GM21423 (cell line): ENCODE results near the gene SLC35D1.
A peak's percentile ranks its signal among the peaks of the same experiment; 100 is the strongest.

ENCODE experiments used
- ATAC-seq: cut with Tn5 transposase; IDR thresholded peaks from one replicate; pipeline ENCODE4 v1.9.1; 2021; ENCODE audit warnings: mild to moderate bottlenecking, moderate library complexity; ENCODE audit not compliant: unreplicated experiment

Gene SLC35D1

GRCh38 chr1:67044631-67045270, 9.2 kb downstream of the SLC35D1 start:
- peak; percentile 52 for ATAC-seq

GRCh38 chr1:67043366-67043765, 10.6 kb downstream of the SLC35D1 start:
- no peak for ATAC-seq

GRCh38 chr1:67041841-67042503, 12.0 kb downstream of the SLC35D1 start:
- no peak for ATAC-seq

- ATAC-seq, result no peak
These were observed 13.5 kb downstream of the SLC35D1 start for GRCh38 chr1:67040405-67040804.

GRCh38 chr1:67031859-67032247, 22.1 kb downstream of the SLC35D1 start:
- no peak for ATAC-seq

- no peak for ATAC-seq
These were observed 22.7 kb downstream of the SLC35D1 start for GRCh38 chr1:67031121-67031858.

GRCh38 chr1:67029472-67029871, 24.5 kb downstream of the SLC35D1 start:
- no peak for ATAC-seq

GRCh38 chr1:67020765-67021164, 33.2 kb downstream of the SLC35D1 start:
- ATAC-seq, result no peak

GRCh38 chr1:67020304-67020703, 33.6 kb downstream of the SLC35D1 start:
- no peak for ATAC-seq

- no peak for ATAC-seq
These were observed 34.3 kb downstream of the SLC35D1 start for GRCh38 chr1:67019600-67020136.

- ATAC-seq, result no peak
These were observed 34.8 kb downstream of the SLC35D1 start for GRCh38 chr1:67019121-67019520.

- no peak for ATAC-seq
These were observed 35.4 kb downstream of the SLC35D1 start for GRCh38 chr1:67018574-67018973.

- ATAC-seq, result no peak
These were observed 40.4 kb downstream of the SLC35D1 start for GRCh38 chr1:67013573-67013972.

- ATAC-seq, result no peak
These were observed 44.2 kb downstream of the SLC35D1 start for GRCh38 chr1:67009792-67010191.

- ATAC-seq, result no peak
These were observed 48.9 kb downstream of the SLC35D1 start for GRCh38 chr1:67005068-67005467.

- ATAC-seq, result no peak
These were observed 49.8 kb downstream of the SLC35D1 start for GRCh38 chr1:67004176-67004575.

GRCh38 chr1:67001682-67002425, 52.1 kb downstream of the SLC35D1 start:
- ATAC-seq, result no peak

- ATAC-seq, result no peak
These were observed 54.1 kb downstream of the SLC35D1 start for GRCh38 chr1:66999640-67000400.

- no peak for ATAC-seq
These were observed 55.0 kb downstream of the SLC35D1 start for GRCh38 chr1:66998972-66999371.

- ATAC-seq, result peak; percentile 60
These were observed 57.8 kb downstream of the SLC35D1 start for GRCh38 chr1:66996018-66996682.
